Measurements from ENCODE around the gene TWF2. TPM values are rescaled to one million over a fixed set of nuclear protein-coding genes. Genes with fewer than 3 reads are reported as not detected.
A peak's percentile ranks its signal among the peaks of the same experiment; 100 is the strongest.

TWF2 gene
- total and polyA plus RNA-seq, 12 donors: 13.6 to 95.6 (median 48.4) TPM

DNA sequence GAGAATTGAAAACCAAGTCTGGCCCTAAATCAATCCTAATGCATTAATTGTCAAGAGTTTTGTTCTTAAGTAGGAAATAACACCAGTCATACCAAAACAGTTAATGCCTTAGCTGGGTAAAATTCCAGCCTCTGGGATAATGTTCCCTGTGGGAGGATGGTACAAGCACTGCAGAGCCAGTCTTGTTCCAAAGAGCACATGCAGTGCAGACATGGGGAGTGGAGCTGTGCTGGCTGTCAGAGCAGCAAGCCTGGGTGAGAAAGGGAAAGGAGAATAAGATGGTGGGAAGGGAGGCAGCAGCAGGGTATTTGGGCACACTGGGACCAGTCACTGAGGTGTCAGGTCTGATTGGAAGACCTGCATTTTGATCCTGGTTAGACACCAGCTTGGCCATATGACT lies 28.9 kb downstream of the TWF2 start:
- no peaks in the 10 kb centered on the region for H3K9me3 ChIP-seq (replicated peaks in 1 of 3)
- DNase-seq: no peak
- peaks cover 0 to 53% of the 10 kb centered on the region in 2 donors for H3K4me1 ChIP-seq (replicated peaks in 1 of 2)
- peak overlapping the region in 2 of 5 donors; percentile 62 to 80 for H3K27ac ChIP-seq
- H3K36me3 ChIP-seq (replicated peaks in 1 of 2): peaks cover 0 to 100% of the 10 kb centered on the region in 2 donors
- TF ChIP-seq, protein P1, sequence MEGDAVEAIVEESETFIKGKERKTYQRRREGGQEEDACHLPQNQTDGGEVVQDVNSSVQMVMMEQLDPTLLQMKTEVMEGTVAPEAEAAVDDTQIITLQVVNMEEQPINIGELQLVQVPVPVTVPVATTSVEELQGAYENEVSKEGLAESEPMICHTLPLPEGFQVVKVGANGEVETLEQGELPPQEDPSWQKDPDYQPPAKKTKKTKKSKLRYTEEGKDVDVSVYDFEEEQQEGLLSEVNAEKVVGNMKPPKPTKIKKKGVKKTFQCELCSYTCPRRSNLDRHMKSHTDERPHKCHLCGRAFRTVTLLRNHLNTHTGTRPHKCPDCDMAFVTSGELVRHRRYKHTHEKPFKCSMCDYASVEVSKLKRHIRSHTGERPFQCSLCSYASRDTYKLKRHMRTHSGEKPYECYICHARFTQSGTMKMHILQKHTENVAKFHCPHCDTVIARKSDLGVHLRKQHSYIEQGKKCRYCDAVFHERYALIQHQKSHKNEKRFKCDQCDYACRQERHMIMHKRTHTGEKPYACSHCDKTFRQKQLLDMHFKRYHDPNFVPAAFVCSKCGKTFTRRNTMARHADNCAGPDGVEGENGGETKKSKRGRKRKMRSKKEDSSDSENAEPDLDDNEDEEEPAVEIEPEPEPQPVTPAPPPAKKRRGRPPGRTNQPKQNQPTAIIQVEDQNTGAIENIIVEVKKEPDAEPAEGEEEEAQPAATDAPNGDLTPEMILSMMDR (IDR thresholded peaks at IDR 0.05): no peak
- TF ChIP-seq POLR2A (IDR thresholded peaks at IDR 0.05): no peak
- no peaks in the 10 kb centered on the region for H3K27me3 ChIP-seq
- H3K4me3 ChIP-seq: no peak overlapping the region
- intact Hi-C loops (cut with DNase I): no loop called here

- TF ChIP-seq, protein P1 (IDR thresholded peaks at IDR 0.05): no peak
- no peak for TF ChIP-seq POLR2A (IDR thresholded peaks at IDR 0.05)
- H3K27me3 ChIP-seq: no peaks in the 10 kb centered on the region
- intact Hi-C loops (cut with DNase I): no loop called here
- H3K9me3 ChIP-seq (replicated peaks in 1 of 3): no peaks in the 10 kb centered on the region
- 35 to 57% (median 49%) methylated on average over 4 of the region's 4 CpGs for WGBS, 4 donors
- H3K36me3 ChIP-seq (replicated peaks in 1 of 2): peaks cover 0 to 100% of the 10 kb centered on the region in 2 donors
- H3K27ac ChIP-seq: peak overlapping the region in 3 of 5 donors; percentile 30 to 80 (median 36)
- peaks cover 0 to 66% of the 10 kb centered on the region in 2 donors for H3K4me1 ChIP-seq (replicated peaks in 1 of 2)
- H3K4me3 ChIP-seq: no peak overlapping the region
- DNase-seq: peak in 3 of 7 donors; percentile 63 to 73 (median 65)
Measured at GRCh38 chr3:52208556-52208955, 30.4 kb downstream of the TWF2 start.

- peak overlapping the region in 3 of 5 donors; percentile 4 to 80 (median 53) for H3K27ac ChIP-seq
- no peaks in the 10 kb centered on the region for H3K27me3 ChIP-seq
- DNase-seq: peak in 3 of 7 donors; percentile 59 to 72 (median 70)
- H3K9me3 ChIP-seq (replicated peaks in 1 of 3): no peaks in the 10 kb centered on the region
- WGBS, 4 donors: 52 to 76% (median 58%) methylated on average over 6 of the region's 6 CpGs
- no peak overlapping the region for H3K4me3 ChIP-seq
- no peak for TF ChIP-seq POLR2A (IDR thresholded peaks at IDR 0.05)
- TF ChIP-seq, protein P1 (IDR thresholded peaks at IDR 0.05): no peak
- peaks cover 0 to 100% of the 10 kb centered on the region in 2 donors for H3K36me3 ChIP-seq (replicated peaks in 1 of 2)
- H3K4me1 ChIP-seq (replicated peaks in 1 of 2): peaks cover 24 to 84% of the 10 kb centered on the region in 2 donors
- intact Hi-C loops (cut with DNase I): no loop called here
Measured at GRCh38 chr3:52205727-52206372, 33.1 kb downstream of the TWF2 start.

DNA sequence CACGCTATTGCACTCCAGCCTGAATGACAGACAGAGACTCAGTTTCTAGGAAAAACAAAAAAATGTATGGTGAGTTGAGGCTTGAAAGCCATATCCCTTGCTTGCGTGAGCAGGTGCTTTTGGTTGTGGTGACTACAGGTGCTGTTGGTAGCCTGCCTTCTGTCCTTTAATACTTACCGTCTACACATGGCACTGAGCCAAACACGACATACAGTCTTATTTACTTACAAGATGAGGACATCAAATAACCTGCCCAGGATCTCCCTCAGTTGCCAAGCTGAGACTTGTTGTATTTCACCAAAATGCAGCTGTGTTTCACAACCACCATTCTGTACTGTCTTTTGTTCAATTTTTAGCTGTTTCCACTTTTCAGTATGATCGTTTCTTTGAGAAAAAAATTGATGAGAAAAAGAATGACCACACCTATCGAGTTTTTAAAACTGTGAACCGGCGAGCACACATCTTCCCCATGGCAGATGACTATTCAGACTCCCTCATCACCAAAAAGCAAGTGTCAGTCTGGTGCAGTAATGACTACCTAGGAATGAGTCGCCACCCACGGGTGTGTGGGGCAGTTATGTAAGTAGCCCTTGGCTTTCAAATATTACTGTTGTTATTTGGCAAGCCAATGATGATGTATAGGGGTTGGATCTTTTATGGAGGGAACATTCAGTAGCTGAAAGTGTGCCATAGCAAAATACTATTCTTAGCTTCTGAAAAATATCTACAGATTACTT lies 34.5 kb downstream of the TWF2 start:
- H3K4me1 ChIP-seq (replicated peaks in 1 of 2): peaks cover 28 to 84% of the 10 kb centered on the region in 2 donors
- H3K27me3 ChIP-seq: no peaks in the 10 kb centered on the region
- 48 to 57% (median 56%) methylated on average over 10 of the region's 10 CpGs for WGBS, 4 donors
- no peaks in the 10 kb centered on the region for H3K9me3 ChIP-seq (replicated peaks in 1 of 3)
- TF ChIP-seq, protein P1 (IDR thresholded peaks at IDR 0.05): no peak
- TF ChIP-seq POLR2A (IDR thresholded peaks at IDR 0.05): no peak
- H3K36me3 ChIP-seq (replicated peaks in 1 of 2): peaks cover 0 to 99% of the 10 kb centered on the region in 2 donors
- peak in 1 of 7 donors; percentile 57 for DNase-seq
- H3K27ac ChIP-seq: peak overlapping the region in 4 of 5 donors; percentile 10 to 80 (median 57)
- intact Hi-C loops (cut with DNase I): no loop called here
- H3K4me3 ChIP-seq: no peak overlapping the region

Data from adrenal gland (tissue), 12 donors.